Stimulated activated CD8-positive, alpha-beta memory T cell treated with anti-CD3 and anti-CD28 coated beads, Interleukin-12 subunit alpha, Interleukin-12 subunit beta, amount 100 ng/mL, for 24 hours (primary cell): ENCODE results near the gene SRRM1.
"Not testable (repeated sequence)": the region's sequence is repeated elsewhere in the genome, so short reads cannot be mapped to it uniquely, and the experiment has no call there.

Experiments used
- DNase-seq: peaks from one replicate; pipeline ENCODE4 v3.0.0-alpha.2; 2020; ENCODE audit errors: extremely low read depth

Gene SRRM1

GRCh38 chr1:24644100-24644384 lies 940 bp downstream of the SRRM1 start:
- DNase-seq = no peak

DNA sequence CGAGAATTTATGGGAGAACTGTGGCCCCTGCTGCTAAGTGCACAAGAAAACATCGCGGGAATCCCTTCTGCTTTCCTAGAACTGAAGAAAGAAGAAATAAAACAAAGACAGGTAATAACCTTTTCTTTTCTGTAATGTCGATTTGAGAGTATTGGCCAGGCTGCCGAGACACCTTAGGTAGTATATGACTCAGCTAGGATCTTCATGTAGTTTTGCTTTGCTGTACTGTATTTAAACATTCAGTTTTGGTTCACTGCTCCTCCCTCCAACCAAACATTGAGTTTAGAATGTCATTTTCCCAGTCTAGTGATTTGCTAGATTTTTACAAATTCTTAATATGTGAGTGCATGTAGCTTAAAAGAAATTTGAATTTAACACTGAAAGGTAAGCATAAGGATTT lies 5.8 kb downstream of the SRRM1 start:
- DNase-seq = no peak

- DNase-seq = no peak
Measured at GRCh38 chr1:24652382-24652781, 9.3 kb downstream of the SRRM1 start.

DNA sequence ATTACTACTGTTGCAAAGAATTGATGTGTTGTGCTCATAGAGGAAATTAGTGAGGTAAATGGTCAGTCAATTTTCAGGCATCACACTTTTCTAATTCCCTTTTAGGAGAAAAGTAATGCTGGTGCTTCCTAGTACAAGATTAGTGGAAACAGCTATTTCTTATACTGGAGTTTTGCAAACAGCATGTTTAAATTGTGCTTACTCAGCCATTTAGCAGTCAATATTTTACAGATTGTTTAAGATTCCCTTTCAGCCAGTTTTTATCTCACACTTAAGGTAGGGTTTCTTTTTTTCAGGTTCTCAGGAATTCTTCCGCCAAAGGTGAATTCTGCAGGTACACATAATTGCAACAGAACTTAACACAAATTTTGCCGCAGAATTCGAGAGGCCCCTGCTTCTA lies 10.9 kb downstream of the SRRM1 start:
- DNase-seq = no peak

DNA sequence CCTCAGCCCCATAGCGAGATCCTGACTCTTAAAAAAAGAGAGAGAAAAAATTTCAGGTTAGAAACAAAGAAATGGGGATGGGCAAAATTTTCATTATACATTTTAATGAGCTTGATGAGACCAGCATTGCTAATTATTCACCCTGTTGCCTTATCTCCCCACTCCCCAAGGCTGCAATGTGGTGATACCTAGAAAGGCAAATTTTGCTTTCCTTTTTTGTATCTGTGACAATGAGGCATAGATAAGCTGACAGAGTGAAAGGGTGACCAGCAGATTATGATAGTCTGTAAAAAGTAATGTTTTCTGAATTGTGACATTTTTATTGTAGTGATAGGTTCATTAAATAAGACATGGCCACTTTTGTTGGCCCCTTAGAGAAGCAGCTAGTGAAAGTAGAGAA lies 12.9 kb downstream of the SRRM1 start:
- no peak for DNase-seq

DNA sequence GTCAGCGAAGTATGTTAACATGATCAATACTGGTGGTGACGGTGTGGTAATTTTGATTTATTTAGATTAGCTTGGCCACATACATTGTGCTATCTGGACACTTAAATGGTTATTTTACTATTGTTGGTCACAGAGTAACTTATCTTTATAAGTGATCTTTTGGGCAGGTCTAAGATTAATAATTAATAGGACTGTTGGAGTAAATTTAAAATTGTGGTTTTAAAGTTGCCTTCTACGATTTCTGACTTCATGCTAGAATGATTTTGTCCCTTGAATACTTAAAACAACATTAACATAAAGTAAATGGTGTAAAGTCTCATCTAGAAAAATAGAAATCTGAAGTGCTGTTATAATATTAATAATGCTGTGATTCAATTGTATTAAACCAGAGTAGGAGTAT lies 14.7 kb downstream of the SRRM1 start:
- no peak for DNase-seq

DNA sequence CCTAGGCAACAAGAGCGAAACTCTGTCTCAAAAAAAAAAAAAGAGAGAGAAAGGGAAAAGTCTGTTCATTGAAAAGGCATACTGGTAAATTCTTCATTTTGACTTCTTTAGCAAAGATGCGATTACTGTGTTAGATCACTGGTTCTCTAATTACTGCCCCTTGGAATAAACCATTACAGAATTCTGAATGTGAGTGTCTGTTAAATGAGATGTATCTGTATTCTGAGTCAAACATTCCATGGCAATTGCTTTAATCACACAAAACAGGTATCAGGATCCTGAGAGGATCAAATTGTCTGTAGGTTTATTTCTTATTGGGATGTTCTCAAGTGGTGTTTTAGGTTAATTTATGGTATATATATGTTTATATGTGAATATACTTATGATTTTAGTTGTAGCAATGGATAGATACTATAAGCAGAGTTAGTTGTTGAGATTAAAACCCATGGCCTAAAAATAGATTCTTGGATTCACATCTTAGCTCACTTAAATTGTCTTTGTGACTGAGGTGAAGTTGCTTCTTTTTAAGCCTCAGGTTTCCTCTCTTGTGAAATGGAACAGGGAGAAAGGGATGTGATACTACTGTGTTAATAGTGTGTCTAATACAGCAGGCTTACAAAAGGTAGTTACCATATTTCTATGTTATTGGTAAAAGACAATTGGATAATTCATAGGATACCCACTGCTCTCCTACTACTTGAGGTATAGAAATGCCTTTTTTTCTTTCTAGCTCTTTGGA lies 16.2 kb downstream of the SRRM1 start:
- DNase-seq = no peak

- DNase-seq = no peak
Measured at GRCh38 chr1:24659993-24660665, 17.0 kb downstream of the SRRM1 start.

- DNase-seq = no peak
Measured at GRCh38 chr1:24664507-24665033, 21.5 kb downstream of the SRRM1 start.

DNA sequence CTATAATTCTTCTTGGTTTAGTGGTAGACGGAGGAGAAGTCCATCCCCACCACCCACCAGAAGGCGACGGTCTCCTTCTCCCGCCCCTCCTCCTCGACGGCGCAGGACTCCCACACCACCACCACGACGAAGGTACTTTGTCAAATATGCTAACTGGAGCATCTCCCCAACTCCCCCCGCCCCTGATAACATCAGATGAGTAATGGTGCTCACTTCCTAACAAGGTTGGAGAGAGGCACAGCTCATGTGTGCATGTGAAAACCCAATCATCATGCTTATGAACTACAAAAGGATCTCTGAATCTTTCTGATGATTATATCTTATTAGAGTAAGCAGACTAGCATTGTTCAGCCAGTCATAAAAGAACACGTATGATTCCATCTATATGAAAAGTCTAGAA lies 23.7 kb downstream of the SRRM1 start:
- no peak for DNase-seq

DNA sequence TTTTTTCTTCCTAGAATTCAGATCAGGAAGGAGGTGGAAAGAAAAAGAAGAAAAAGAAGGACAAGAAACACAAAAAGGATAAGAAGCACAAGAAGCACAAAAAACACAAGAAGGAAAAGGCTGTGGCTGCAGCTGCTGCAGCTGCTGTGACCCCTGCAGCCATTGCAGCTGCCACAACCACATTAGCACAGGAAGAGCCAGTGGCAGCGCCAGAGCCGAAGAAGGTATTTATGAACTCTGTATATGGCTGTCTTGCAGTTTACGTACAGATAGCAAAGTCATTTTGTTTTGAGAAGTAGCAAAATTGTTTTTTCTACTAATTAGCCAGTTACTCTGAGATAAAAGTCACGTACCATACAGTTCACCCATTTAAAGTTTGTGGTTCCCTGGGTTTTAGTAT lies 28.3 kb downstream of the SRRM1 start:
- not testable (repeated sequence) for DNase-seq

- DNase-seq = not testable (repeated sequence)
Measured at GRCh38 chr1:24672686-24673085, 29.6 kb downstream of the SRRM1 start.

DNA sequence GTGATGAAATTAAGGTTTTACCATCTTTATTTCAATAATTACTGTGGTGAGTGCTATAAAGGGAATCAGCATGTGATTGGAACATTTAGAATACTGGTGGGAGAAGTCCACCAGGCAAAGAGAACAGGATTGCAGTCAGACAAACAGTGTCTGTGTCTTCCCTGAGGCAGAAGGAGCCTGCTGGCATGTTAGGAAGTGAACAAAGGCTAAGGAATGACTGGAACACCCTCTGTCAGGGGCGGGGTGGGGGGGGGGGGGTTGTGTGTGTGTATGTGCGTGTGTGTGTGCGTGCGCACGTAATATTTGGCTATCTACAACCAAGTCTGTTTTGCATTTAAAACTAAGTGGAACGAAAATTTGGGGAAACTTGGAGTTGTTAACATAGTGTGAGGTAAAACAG lies 30.2 kb downstream of the SRRM1 start:
- no peak for DNase-seq

DNA sequence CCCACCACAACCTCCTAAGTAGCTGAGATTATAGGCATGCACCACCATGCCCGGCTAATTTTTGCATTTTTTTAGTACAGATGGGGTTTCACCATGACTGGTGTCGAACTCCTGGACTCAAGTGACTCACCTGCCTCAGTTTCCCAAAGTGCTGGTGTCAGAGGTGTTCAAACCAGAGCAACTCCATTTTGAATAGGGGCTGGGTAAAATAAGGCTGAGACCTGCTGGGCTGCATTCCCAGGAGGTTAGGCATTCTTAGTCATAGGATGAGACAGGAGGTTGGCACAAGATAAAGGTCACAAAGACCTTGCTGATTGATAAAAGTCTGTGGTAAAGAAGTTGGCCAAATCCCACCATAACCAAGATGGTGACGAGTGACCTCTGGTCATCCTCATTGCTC lies 35.3 kb downstream of the SRRM1 start:
- DNase-seq = not testable (repeated sequence)

GRCh38 chr1:24679725-24680124 lies 36.6 kb downstream of the SRRM1 start:
- DNase-seq = no peak

GRCh38 chr1:24683713-24684162 lies 40.6 kb downstream of the SRRM1 start:
- no peak for DNase-seq

- DNase-seq = no peak
Measured at GRCh38 chr1:24688033-24688432, 44.9 kb downstream of the SRRM1 start.

- no peak for DNase-seq
Measured at GRCh38 chr1:24688621-24689195, 45.6 kb downstream of the SRRM1 start.

GRCh38 chr1:24691051-24691450 lies 47.9 kb downstream of the SRRM1 start:
- no peak for DNase-seq

DNA sequence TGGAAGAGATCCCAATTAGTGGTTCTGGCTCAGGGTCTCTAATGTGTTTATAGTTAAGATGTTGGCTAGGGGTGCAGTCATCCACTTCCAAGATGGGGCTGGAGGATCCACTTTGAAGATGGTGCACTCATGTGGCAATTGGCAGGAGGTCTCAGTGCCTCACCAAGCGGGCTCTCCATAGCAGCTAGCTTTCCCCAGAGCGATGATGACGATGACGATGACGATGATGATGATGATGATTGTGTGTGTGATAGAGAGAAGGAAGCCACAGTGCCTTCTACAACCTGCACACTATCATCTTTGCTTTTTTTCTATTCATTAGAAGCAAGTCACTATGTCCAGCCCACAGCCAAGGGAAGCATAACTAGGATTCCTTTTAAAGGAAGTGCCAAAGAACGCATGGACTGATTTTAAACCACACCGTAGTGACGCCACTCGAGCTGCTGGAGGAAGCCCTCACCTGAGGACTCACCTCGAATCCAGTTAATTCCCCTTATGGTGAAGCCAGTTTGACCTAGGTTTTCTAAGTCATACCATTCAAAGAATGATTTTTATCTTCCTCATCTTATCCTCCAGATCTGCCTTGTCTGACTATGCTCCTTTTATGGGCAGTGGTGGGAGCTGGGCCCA lies 49.4 kb downstream of the SRRM1 start:
- no peak for DNase-seq

DNA sequence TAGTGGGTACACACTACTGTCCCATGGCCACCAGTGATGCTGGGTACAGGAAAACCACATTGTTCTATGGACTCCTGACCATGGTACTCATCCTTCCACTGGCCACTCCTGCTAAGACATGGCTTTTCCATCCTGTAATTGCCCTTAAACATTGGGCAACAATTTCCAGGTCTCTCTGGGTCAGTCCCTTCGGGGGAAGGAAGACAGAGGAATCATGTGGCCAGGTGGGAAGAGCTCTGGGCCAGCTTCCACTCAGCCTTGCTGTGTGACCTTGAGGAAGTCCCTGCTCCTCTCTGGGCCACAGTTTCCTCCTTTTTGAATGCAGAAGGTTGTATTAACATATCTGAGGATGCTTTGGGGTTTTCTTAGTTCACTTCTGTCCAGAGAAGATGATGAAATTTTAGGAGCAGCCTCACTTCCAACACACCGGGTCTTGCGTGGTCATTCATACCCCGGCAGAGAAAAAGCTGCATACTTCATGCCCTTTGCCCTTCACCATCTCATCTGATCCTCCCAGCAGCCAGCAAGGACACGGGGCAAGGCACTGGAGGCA lies 50.8 kb downstream of the SRRM1 start:
- DNase-seq = no peak

- DNase-seq = no peak
Measured at GRCh38 chr1:24694380-24694843, 51.3 kb downstream of the SRRM1 start.
